Measurements from ENCODE around the gene ARL3.
"Not testable (repeated sequence)": the region's sequence is repeated elsewhere in the genome, so short reads cannot be mapped to it uniquely, and the experiment has no call there.

The ARL3 gene

GRCh38 chr10:102735065-102735562 is 20.9 kb upstream of the ARL3 start:
- no peak for DNase-seq (ENCODE audit: low read depth in 2 of 2)

GRCh38 chr10:102732661-102733060 is 18.5 kb upstream of the ARL3 start:
- no peak for DNase-seq (ENCODE audit: low read depth in 2 of 2)

- no peak for DNase-seq (ENCODE audit: low read depth in 2 of 2)
Observed at GRCh38 chr10:102731222-102731800, 17.1 kb upstream of the ARL3 start.

- DNase-seq (ENCODE audit: low read depth in 2 of 2), result peak in 1 of 2 donors; percentile 32
Observed at GRCh38 chr10:102729029-102730026, 15.1 kb upstream of the ARL3 start.

- no peak for DNase-seq (ENCODE audit: low read depth in 2 of 2)
Observed at GRCh38 chr10:102727037-102727818, 13.0 kb upstream of the ARL3 start.

GRCh38 chr10:102726274-102726673 is 12.1 kb upstream of the ARL3 start:
- no peak for DNase-seq (ENCODE audit: low read depth in 2 of 2)

GRCh38 chr10:102723989-102724388 is 9.8 kb upstream of the ARL3 start:
- DNase-seq (ENCODE audit: low read depth in 2 of 2), result no peak

GRCh38 chr10:102721954-102722353 is 7.8 kb upstream of the ARL3 start:
- DNase-seq (ENCODE audit: low read depth in 2 of 2), result no peak

GRCh38 chr10:102720775-102721301 is 6.6 kb upstream of the ARL3 start:
- no peak for DNase-seq (ENCODE audit: low read depth in 2 of 2)

GRCh38 chr10:102720337-102720736 is 6.1 kb upstream of the ARL3 start:
- no peak for DNase-seq (ENCODE audit: low read depth in 2 of 2)

GRCh38 chr10:102718220-102718619 is 4.0 kb upstream of the ARL3 start:
- no peak for DNase-seq (ENCODE audit: low read depth in 2 of 2)

- not testable (repeated sequence) for DNase-seq (ENCODE audit: low read depth in 2 of 2)
Observed at GRCh38 chr10:102716900-102717565, 2.8 kb upstream of the ARL3 start.

GRCh38 chr10:102715880-102716279 is 1.7 kb upstream of the ARL3 start:
- no peak for DNase-seq (ENCODE audit: low read depth in 2 of 2)

- peak in 1 of 2 donors; percentile 27 for DNase-seq (ENCODE audit: low read depth in 2 of 2)
Observed at GRCh38 chr10:102714621-102715455, 641 bp upstream of the ARL3 start, which contains the start of gene SFXN2. Gene SFXN2 (plus strand): TSS chr10:102714636. CDS start chr10:102726637, 12,001 bp downstream.

- DNase-seq (ENCODE audit: low read depth in 2 of 2), result no peak
Observed at GRCh38 chr10:102713539-102713813, 721 bp downstream of the ARL3 start.

- DNase-seq (ENCODE audit: low read depth in 2 of 2), result no peak
Observed at GRCh38 chr10:102712843-102713538, 1.2 kb downstream of the ARL3 start.

GRCh38 chr10:102712089-102712488 is 2.1 kb downstream of the ARL3 start:
- DNase-seq (ENCODE audit: low read depth in 2 of 2), result no peak

- no peak for DNase-seq (ENCODE audit: low read depth in 2 of 2)
Observed at GRCh38 chr10:102710609-102711008, 3.6 kb downstream of the ARL3 start.

GRCh38 chr10:102705531-102705930 is 8.7 kb downstream of the ARL3 start:
- DNase-seq (ENCODE audit: low read depth in 2 of 2), result no peak

GRCh38 chr10:102704915-102705314 is 9.3 kb downstream of the ARL3 start:
- no peak for DNase-seq (ENCODE audit: low read depth in 2 of 2)
